AG08395 (cell line): ENCODE results near the gene GK2.

Experiments
- DNase-seq: peaks from one replicate; pipeline ENCODE4 v3.0.0; 2012; ENCODE audit warnings: mixed read lengths, low spot score

GK2 gene

DNA sequence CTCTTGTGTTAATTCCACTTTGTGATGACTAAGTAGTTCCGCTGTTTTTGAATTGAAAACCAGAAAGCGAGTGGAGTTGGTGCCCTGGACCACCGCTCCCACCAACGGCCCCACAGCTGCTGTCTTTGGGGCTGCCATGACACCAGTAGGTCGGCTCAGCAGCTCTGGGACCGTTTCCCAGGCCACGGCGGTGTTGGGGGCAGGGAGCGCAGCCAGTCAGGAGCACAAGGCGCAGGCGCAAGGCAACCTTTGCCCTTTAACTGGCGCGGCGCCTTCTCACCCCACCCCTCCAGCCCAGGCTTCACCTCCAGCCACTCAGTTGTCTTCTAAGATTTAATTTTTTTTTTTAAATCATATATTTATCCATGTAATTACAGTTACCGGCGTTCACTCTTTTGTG is at the start of gene GK2:
GK2 (minus strand) TSS at position 166 of the 400 bp plus-strand sequence; CDS start at position 138, 28 bp downstream.
- DNase-seq = no peak

DNA sequence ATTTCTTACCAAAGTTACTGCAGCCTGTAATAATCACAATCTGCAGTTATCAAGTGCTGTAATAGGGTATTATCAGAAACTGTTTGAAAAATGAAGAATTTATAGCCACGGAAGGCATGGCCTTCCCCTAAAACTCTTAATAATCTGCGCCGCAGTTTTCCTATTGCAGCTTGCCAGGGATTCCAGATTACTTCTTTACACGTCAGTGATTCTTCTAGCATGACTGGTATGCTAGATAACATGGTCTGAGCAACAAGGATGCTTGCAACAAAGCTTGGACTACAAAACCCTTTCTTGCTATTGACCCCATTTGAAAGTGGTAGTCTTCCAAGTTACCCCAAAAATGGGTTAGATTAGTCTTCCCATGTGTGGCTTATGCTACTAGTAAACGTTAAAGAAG is 47.2 kb upstream of the GK2 start:
- no peak for DNase-seq

DNA sequence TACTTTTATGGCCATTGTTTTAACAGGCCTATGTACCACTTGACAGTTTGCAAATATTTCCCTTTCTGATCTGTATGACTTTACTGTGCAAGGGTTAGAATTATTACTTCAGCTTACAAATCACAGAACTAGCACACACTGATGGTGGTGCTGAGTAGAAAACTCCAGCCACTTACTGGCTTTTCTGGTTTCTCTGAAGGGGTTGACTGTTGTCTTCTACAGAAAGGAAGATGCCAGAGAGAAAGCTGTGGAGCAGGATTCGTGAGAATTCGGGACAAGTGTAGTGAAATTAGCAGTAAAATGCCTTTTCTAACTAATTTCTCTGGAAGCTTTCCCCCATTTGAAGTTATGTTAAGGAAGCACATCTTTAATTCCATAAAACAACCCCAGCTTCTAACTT is 46.6 kb upstream of the GK2 start:
- DNase-seq = no peak

DNA sequence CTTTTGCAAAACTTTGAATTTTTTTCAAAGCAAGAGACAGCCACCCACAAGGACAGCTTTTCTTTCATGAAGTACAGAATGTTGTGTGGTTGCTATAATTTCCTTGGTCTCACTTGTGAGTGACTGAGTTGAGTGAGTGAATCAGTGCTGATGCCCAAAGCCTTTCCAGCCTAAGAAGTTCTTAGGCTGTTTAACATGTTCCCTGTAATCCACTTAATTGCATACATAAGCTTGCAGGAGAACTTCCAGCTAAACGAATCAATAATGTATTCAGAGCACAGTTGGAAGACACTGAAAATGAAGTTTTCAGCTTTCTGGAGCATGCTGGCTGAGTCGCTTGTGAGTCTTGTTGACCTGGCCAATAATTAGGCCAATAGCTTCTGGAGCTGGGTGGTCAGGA is 42.0 kb upstream of the GK2 start:
- no peak for DNase-seq

DNA sequence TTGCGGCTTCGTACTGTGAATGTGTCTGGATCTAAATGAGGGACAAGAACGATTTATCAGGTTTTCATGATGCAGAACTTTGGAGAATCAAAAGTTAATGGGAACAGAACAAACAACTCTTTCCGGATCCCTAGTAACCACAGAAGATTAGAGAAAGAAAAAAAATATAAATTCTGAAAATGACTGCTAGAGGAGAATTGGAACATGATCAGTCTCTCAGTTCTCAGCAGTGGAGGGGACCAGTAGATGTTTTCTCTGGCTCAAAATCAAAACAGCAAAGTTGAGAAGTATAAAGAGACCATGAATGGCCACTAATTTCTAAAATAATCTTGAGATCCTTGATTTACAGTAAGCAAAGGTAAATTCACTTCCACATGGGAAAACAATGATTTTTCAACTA is 38.1 kb upstream of the GK2 start:
- DNase-seq = no peak

DNA sequence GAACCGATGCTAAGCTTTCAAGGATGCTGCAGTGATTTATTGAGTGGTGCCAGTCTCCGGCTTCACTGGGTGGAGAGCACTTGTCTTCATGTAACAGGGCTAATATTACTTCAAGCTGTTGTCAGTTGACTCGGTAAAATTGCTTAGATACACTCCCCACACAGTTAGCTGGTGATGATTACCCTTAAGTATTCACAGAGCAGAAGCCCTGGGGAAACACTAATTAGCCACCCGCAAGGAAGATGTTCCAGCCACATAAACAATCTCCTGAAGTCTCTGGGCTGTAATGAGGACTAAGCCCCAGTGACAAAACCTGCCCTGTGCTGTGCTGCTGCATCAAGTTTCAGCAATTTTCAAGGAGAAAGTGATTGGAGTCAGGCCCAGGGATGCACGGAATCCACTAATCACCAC is 37.3 kb upstream of the GK2 start:
- no peak for DNase-seq

DNA sequence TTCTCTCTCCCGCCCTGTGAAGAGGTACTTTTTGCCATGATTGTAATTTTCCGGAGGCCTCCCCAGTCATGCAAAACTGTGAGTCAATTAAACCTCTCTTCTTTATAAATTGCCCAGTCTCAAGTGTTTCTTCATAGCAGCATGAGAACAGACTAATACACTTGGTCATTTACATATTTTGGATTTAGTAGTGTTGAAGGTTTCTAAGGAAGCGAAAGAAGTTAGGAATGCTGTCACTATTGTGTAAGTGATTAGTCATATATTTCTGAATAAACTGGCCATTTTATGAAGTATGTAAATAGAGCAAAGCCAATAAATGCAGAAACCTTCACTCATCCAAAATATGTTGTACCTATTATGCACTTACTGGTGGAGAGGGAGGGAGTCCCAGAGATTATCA is 34.4 kb upstream of the GK2 start:
- no peak for DNase-seq

DNA sequence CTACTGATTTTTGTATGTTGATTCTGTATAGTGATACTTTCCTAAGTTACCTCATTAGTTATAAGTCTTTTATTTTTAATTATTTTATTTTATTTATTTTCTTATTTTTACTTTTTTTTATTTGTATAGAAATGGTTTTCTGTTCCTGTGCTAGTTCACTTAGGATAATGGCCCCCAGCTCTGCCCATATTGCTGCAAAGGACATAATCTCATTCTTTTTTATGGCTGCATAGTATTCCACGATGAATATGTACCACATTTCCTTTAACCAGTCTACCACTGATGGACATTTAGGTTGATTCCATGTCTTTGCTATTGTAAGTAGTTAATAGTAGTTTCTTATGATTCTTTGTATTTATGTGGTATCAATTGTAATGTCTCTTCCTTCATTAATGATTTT is 31.5 kb upstream of the GK2 start:
- no peak for DNase-seq

DNA sequence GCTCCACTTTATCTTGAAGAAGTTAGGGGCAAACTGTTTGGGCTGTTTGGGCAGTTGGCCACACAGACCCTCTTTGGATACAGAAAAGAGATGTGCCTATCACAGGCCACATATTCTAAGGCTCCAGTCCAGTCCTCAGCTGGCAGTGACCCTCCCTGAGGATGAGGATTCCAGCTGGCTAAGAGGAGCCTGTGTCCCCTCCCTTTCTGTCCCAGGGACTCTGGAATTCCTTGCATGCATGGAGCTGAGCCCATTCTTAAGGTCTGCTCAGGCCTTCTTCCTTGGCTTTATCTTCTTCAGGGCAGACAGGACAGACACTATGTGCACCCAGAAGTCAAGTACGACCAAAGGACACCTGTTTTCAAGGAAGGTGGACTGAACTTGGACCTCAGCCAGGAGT is 23.8 kb upstream of the GK2 start:
- no peak for DNase-seq

DNA sequence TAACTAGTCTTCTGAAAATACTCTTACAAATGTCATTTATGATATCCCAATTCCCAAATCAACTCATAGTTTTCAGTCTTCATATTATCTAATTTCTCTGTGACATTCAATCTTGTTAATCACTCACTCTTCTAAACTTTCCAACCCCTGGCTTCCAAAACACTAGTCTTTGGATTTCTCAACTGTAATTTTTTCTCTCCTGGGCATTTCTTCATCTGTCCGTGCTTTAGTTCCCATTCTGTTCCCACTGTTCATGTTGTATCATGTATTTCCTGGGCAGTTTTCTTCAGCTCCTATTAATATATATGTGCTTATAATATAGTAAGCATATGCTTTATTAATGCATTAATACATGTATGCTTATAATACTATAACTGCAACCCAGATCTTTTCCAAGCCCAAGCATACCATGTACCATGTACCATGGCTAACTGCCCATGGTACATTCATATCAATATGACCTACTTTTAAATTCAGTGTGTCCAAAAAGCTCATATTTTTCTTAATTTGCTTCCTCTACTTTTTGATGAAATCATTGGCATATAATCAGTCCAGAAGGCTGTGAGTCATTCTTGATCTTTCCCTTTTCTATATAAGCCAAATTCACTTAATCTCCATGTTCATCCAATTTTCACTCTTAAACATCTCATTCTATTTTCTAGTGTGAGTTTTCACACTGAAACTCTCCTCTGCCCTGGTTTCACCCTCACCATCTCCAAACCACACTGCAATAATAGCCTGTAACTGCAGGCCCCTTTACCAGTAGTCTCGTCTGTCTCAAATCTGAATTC is 21.3 kb upstream of the GK2 start:
- no peak for DNase-seq

DNA sequence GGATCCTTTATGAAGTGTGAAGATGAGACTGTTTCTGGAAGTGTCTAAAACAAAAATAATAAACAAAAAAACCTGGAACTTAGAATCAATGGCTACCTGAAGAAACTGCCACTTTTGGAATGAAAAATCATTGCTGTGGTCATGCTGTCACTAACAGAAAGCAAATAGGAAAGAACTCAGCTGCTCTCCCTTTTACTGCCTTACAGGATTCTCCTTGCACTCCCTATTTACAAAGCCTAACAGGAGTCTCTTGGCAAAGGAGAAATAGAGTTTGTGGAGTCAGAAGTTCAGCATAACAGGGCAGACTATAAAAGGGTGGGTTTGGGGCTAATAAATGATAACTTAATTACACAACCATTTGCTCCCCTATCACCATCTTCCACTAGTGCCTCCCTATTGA is 19.0 kb upstream of the GK2 start:
- no peak for DNase-seq

DNA sequence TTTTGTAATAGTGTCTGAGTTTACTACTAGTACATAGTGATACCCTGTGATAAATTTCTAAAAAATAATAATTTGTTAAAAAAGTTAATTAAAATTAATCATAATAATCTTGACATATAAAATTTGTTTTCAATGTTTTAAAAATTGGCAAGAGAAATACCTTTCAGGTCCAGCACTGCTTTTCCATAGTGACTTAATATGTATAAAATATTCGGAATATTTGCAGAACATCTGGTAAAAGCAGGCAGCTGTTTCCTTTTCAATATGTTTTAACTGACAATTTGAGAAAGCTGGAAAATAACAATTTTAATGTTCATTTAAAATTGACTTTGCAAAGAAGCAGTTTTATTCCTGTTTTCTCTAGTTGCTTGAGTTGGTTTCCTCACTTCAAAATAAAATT is 17.6 kb upstream of the GK2 start:
- no peak for DNase-seq

DNA sequence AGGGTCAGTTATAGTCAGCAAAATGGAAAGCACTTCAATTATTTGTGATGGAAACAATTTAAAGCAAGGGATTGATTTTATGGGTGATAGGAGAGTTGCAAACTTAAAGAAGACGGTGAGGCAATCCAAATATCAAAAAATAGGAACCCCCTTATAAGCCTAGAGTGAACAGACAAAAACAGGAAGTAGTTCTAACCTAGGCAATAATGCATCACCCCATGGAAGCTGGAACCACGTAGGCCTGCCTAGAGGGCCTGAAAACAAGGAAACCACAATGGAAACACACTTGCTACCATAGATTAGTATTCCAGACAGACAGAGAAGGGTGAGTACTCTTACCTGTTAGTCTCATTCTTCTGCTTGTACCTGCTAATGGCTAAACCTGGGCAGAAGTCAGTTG is 13.5 kb upstream of the GK2 start:
- no peak for DNase-seq

DNA sequence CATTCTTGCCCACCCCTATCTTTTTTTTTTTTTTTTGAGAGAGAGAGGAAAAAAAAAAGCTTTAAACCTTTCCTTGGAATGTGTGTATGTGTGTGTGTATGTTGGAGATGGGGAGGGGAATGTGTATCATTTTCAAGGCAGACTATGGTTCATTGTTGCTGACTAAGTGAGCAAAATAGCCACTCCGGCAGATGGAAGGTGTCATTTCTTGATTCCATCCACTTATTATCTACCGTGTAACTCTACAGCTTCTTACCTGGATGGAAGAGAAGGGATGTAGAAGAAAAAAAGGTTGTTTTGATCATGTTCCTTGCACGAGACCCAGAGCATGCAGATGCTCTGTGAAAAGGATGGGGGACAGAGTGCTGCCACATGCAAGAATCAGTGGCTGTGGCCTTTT is 5.9 kb upstream of the GK2 start:
- no peak for DNase-seq

DNA sequence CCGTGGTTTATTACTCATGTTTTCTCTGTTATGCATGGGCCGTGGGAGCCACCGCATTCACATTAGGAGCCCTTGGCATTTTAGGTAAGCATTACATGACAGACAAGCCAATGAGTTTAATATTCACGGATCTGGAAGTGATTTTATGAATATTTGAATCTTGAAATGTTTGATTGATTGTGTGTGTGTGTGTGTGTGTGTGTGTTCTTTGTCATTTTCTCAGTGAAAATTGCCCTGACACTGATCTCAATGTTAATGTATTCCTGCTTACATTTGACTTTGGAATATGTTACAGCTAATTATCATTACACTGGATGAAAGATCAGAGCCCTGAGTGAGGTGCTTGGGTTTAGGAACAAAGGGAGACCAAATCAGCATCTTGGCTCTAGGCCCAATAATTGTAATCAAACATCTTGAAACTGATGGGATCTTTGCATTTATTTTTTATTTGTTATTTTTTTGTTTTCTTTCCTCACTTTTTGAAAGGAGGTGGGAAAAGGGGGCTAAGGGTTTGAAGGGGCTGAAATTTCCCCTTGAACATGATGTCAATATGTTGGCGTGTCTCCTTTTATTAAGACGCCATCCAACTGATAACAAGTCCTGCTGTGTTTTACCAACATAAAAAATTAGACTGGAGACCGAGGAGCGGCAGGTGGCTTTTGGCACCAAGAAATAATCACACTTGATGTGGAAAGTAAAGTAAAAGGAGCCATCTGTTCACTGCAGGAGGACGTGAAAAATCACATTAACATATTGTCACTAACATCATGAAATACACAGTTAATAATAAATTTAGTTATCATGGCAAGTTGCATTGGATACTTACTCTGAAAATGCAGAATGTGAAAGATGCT is 5.2 kb upstream of the GK2 start:
- no peak for DNase-seq

DNA sequence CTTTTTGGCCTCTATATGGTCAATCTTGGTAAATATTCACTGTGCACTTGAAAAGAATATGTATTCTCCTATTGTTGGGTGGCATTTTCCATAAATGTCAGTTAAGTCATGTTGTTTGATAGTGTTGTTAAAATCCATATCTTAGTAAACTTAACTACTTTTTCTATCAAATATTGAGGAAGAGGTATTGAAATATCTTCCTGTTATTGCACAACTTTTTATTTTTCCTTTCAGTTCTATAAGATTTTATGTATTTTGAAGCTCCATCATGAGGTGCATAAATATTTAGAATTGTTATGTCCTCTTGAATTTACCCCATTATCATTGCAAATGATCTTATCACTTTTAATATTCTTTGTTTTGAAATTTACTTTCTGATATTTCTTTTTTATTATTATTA is 3.4 kb downstream of the GK2 start:
- DNase-seq = no peak

DNA sequence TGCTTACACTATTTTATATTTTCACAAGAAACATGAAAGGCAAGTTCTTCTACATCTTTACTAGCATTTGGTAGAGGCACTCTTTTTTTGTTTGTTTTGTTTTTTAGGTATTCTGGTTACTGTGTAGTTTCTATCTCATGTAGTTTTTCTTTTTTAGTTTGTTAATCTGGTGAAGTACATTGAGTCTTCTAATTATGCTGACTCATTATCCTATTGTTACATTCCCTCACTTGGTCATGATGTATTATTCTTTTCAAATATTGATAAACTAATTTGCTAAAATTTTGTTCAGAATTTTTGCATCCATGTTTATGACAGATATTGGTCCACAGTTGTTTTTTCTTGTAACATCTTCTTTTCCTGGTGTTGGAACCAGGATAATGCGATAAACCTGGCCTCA is 4.7 kb downstream of the GK2 start:
- no peak for DNase-seq

DNA sequence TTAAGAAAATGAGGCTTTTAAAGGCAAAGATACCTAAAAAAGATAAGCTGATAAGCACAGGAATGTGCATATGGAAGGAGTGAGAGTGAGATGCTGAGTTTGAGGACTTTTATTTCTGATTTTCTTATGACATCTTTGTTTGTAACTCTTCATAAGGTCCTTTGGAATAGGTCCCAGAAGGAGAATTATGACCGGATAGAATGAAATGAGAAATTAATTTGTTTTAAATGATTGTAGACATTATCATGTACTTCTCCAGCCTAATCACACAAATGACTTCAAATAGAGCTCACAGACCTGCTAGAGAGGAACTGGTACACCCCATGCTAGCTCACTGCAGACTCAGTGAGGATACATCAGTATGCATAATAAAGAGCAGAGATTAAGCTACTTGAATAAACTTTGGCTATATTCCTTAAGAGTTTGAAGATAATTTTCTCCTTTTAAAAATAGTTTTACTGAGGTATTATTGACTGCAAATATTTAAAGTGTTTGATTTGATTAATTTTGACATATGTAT is 5.6 kb downstream of the GK2 start:
- DNase-seq = no peak

DNA sequence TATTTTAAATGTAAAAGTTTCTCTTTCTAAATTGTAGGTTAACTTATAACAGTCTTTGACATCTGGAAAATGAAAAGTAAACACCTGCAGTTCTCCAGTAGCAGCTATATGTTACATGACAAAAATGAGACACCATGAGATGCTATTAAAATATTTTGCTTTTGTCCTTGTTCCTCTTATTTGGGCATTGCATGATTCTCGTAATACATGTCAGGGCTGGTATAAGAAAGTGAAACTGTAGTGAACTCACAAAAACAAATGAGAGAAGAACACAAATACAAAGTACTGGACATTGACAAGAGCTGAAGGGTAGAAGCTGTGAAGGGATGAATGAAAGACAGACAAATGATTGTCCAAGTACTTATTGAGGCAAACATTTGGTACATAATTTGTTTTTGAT is 9.0 kb downstream of the GK2 start:
- DNase-seq = no peak

DNA sequence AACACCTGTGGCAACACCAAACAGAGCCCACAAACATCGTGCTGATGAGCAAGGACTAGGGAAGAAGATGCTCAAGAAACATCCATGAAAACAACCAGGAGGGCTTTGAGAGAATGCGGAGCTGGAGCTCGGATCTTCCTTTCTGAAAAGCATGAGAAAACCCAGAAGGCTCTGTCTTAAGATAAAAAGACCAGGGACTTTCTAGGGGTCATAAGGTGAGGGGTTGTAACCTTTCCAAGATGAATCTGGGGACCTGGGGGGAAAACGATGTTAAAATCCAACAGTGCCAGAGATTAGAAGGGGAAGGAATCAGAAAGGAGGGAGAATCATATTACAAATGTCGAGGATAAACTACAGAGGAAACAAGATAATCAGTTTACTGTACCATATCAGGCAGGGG is 10.1 kb downstream of the GK2 start:
- no peak for DNase-seq

DNA sequence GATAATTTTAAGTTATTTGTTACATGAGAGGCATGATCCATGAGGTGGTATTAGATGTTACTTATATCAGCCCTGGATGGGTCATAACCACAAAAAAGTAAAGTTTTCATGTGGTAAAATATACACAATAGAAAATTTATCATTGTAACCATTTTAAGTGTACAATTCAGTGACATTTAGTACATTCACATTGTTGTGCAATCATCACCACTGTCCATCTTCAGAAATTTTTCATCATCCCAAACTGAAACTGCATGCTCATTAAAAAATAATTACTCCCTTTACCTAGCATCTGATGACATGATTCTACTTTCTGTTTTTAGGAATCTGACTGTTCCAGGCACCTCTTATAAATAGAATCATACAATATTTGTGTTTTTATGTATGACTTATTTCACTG is 11.2 kb downstream of the GK2 start:
- no peak for DNase-seq

DNA sequence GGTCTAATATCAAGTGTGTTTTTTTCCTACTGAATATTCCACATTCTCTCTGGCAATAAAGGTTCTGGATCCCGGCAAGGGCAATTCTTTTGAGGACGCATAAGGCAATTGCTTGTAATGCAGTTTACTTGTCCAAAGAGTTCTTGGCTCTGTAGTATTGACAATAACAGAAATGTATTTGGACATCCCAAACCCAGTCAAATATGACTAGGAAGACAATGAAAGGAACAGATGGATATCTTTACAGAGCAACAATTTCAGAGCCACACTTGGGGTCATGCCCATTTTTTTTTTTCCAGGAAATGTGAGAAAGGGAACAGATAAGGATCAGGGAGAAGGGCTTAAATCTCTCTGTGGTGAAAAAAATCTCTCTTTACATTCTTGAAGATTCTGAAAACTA is 12.2 kb downstream of the GK2 start:
- no peak for DNase-seq

DNA sequence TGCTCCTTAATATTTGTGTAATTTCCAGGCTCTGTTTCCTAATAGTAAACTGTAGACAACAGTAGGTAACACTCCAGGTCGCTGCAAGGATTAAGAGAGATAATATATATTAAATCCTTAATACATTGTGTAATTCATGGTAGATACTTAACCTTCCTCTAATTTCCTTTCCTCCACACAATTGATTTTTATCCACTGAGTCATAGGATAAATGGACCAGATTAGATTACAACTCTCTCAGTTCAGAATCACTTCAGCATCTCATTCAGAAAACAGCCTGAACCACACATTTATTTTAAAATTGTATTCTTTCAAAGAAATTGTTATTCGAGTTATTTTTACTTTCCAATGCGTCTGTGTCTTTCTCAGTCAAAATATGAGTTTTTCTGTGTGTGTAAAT is 17.1 kb downstream of the GK2 start:
- DNase-seq = no peak
